Ureter (tissue), 1 donor: ENCODE results near the gene FAM167B. TPM values are rescaled to one million over a fixed set of nuclear protein-coding genes. Genes with fewer than 3 reads are reported as not detected.

Source experiments
- DNase-seq: peaks from one replicate; pipeline ENCODE4 v3.0.0-alpha.2; 2020; ENCODE audit warnings: low spot score
- total RNA-seq: library from RNA; stranded (reverse); gene quantifications from one replicate; pipeline ENCODE4 v1.2.4, GENCODE V29; 2023
- donor health status: DM: yes; HTN: yes; CAD: no.

Gene FAM167B
- total RNA-seq, 1 donor from 2014 or later = 8.3 TPM

- DNase-seq = no peak
Observed at GRCh38 chr1:32223683-32224082, 23.3 kb upstream of the FAM167B start.

- no peak for DNase-seq
Observed at GRCh38 chr1:32224285-32224684, 22.7 kb upstream of the FAM167B start.

GRCh38 chr1:32228771-32229170 lies 18.3 kb upstream of the FAM167B start:
- DNase-seq = no peak

- no peak for DNase-seq
Observed at GRCh38 chr1:32231843-32232432, 15.1 kb upstream of the FAM167B start.

- no peak for DNase-seq
Observed at GRCh38 chr1:32232558-32233304, 14.3 kb upstream of the FAM167B start.

- no peak for DNase-seq
Observed at GRCh38 chr1:32234792-32235191, 12.2 kb upstream of the FAM167B start.

GRCh38 chr1:32239337-32239736 lies 7.7 kb upstream of the FAM167B start:
- DNase-seq = no peak

GRCh38 chr1:32239790-32240139 lies 7.3 kb upstream of the FAM167B start:
- no peak for DNase-seq

- DNase-seq = peak; percentile 72
Observed at GRCh38 chr1:32240140-32240951, 6.7 kb upstream of the FAM167B start.

- peak; percentile 69 for DNase-seq
Observed at GRCh38 chr1:32241001-32241763, 5.8 kb upstream of the FAM167B start.

GRCh38 chr1:32242341-32242851 lies 4.6 kb upstream of the FAM167B start:
- no peak for DNase-seq

GRCh38 chr1:32247452-32247851 lies 430 bp downstream of the FAM167B start:
- peak; percentile 50 for DNase-seq

- DNase-seq = peak; percentile 79
Observed at GRCh38 chr1:32247983-32248889, 1.2 kb downstream of the FAM167B start.

- DNase-seq = peak; percentile 66
Observed at GRCh38 chr1:32249831-32250525, 3.0 kb downstream of the FAM167B start.

GRCh38 chr1:32250893-32251716 lies 4.1 kb downstream of the FAM167B start, which contains the start of gene LCK:
Gene LCK, plus strand, starts transcription at chr1:32251265. Its CDS starts 23,065 bp downstream, at chr1:32274330.
- DNase-seq = no peak

- no peak for DNase-seq
Observed at GRCh38 chr1:32255072-32256071, 8.3 kb downstream of the FAM167B start.

- no peak for DNase-seq
Observed at GRCh38 chr1:32256473-32257226, 9.6 kb downstream of the FAM167B start.
